HepG2 (cell line): ENCODE data around the gene NFATC2. TPM values are rescaled to one million over a fixed set of nuclear protein-coding genes. Genes with fewer than 3 reads are reported as not detected.

Experiments
- ETV5 ChIP-seq: IDR thresholded peaks from 2 replicates; pipeline ENCODE4 v1.6.1; 2018; ENCODE audit warnings: missing biosample characterization, missing genetic modification reagents, inconsistent platforms, borderline replicate concordance
- MYNN ChIP-seq: sonication (generic); formaldehyde crosslinking; IDR thresholded peaks from 2 replicates; pipeline ENCODE4 v1.4.0; 2020; ENCODE audit warnings: mild to moderate bottlenecking, low read depth, missing genetic modification reagents
- PRMT3 ChIP-seq: sonication (generic); formaldehyde crosslinking; IDR thresholded peaks from 2 replicates; pipeline ENCODE4 v1.8.1; 2022; ENCODE audit warnings: low read depth, mild to moderate bottlenecking, moderate library complexity, missing genetic modification reagents, borderline replicate concordance
- SAP130 ChIP-seq: IDR thresholded peaks from 2 replicates; pipeline ENCODE4 v1.6.1; 2016; ENCODE audit warnings: low read depth
- SP2 ChIP-seq: sonication (generic); formaldehyde crosslinking; IDR thresholded peaks from 2 replicates; pipeline ENCODE4 v1.5.1; 2020; ENCODE audit warnings: mild to moderate bottlenecking, missing genetic modification reagents
- TAF15 ChIP-seq: fragments of 200-400 bp; formaldehyde crosslinking; IDR thresholded peaks from one replicate; pipeline ENCODE4 v1.6.1; 2018; ENCODE audit warnings: mild to moderate bottlenecking, low read depth, low read length; ENCODE audit not compliant: poor library complexity, severe bottlenecking
- ZMYM3 ChIP-seq: sonication (generic); formaldehyde crosslinking; IDR thresholded peaks from 2 replicates; pipeline ENCODE4 v1.5.1; 2020; ENCODE audit warnings: mild to moderate bottlenecking, missing genetic modification reagents
- ZNF180 ChIP-seq: sonication (generic); formaldehyde crosslinking; IDR thresholded peaks from 2 replicates; pipeline ENCODE4 v1.4.0; 2020; ENCODE audit warnings: low read depth, missing genetic modification reagents, borderline replicate concordance
- ZNF773 ChIP-seq: sonication (generic); formaldehyde crosslinking; IDR thresholded peaks from 2 replicates; pipeline ENCODE4 v1.4.0; 2020; ENCODE audit warnings: missing genetic modification reagents, borderline replicate concordance
- ZNF816 ChIP-seq: sonication (generic); formaldehyde crosslinking; IDR thresholded peaks from 2 replicates; pipeline ENCODE4 v1.8.0; 2022; ENCODE audit warnings: missing genetic modification reagents, mild to moderate bottlenecking, borderline replicate concordance
- polyA plus RNA-seq, 8 experiments: library from polyadenylated mRNA; depleted of rRNA in 3 of 8; stranded (reverse) in 7 of 8; unstranded in 1 of 8; fragments of >200 nt; fragmentation: Illumina TruSeq in 4 of 8; extraction: Trizol in 4 of 8; gene quantifications; 2 replicates each; pipeline versions ENCODE4 v1.2.1 to v1.2.3, GENCODE V29; 2011 to 2016; ENCODE audit warnings: low read depth in 4 of 8, missing spikeins in 1 of 8, mixed read lengths in 1 of 8; ENCODE audit not compliant: insufficient read depth in 1 of 8
- total RNA-seq, 5 experiments: library from RNA; depleted of rRNA; stranded (reverse); fragments of >200 nt; fragmentation: Illumina TruSeq; extraction: Trizol; gene quantifications; 2 replicates each; pipeline ENCODE4 v1.2.3, GENCODE V29; 2016; ENCODE audit warnings: low read depth in 1 of 5
- TF ChIP-seq, protein P1 (sequence below): sonication (generic); formaldehyde crosslinking; IDR thresholded peaks from 2 replicates; pipeline ENCODE4 v1.8.1; 2023; ENCODE audit warnings: mild to moderate bottlenecking, missing genetic modification reagents
- TF ChIP-seq, protein P2 (sequence below), 2 experiments: sonication (generic) in 1 of 2; formaldehyde crosslinking in 1 of 2; IDR thresholded peaks; 2 replicates each; pipeline versions ENCODE4 v1.6.1 to v1.9.0; 2014 to 2022; ENCODE audit warnings: antibody characterized with exemption in 1 of 2, borderline replicate concordance in 1 of 2, inconsistent platforms in 1 of 2, low read depth in 1 of 2, missing genetic modification reagents in 1 of 2
- TF ChIP-seq, protein P3 (sequence below): sonication (generic); formaldehyde crosslinking; IDR thresholded peaks from 2 replicates; pipeline ENCODE4 v1.5.0; 2020; ENCODE audit warnings: mild to moderate bottlenecking, missing genetic modification reagents
- TF ChIP-seq, protein P4 (sequence below): sonication (generic); formaldehyde crosslinking; IDR thresholded peaks from 2 replicates; pipeline ENCODE4 v1.4.0; 2020; ENCODE audit warnings: mild to moderate bottlenecking, missing genetic modification reagents, borderline replicate concordance

NFATC2 gene
- total and polyA plus RNA-seq, 2 of the 13 experiments (the other 11 are each of a cell fraction or from before 2014, with no cell fraction given), result 1.9 to 3.3 TPM

DNA sequence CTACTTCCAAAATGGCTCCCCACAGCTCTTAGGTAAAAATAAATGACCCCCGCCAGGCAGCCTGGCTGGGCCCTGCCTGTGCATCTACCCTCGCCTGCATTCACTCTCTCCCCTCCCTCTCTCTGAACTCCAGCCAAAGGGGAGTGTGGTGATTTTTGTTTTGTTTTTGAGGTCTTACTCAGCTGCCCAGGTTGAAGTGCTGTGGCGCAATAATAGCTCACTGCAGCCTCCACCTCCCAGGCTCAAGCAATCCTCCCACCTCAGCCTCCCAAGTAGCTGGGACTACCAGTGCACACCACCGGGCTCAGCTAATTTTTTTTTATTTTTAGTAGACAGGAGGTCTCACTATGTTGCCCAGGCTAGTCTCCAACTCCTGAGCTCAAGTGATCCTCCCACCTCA is 15.8 kb downstream of the NFATC2 start (continued):
- TF ChIP-seq, protein P1, sequence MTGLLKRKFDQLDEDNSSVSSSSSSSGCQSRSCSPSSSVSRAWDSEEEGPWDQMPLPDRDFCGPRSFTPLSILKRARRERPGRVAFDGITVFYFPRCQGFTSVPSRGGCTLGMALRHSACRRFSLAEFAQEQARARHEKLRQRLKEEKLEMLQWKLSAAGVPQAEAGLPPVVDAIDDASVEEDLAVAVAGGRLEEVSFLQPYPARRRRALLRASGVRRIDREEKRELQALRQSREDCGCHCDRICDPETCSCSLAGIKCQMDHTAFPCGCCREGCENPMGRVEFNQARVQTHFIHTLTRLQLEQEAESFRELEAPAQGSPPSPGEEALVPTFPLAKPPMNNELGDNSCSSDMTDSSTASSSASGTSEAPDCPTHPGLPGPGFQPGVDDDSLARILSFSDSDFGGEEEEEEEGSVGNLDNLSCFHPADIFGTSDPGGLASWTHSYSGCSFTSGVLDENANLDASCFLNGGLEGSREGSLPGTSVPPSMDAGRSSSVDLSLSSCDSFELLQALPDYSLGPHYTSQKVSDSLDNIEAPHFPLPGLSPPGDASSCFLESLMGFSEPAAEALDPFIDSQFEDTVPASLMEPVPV (CRISPR knock-in tag), result no peak
- TF ChIP-seq TAF15, result no peak
- TF ChIP-seq, protein P2, sequence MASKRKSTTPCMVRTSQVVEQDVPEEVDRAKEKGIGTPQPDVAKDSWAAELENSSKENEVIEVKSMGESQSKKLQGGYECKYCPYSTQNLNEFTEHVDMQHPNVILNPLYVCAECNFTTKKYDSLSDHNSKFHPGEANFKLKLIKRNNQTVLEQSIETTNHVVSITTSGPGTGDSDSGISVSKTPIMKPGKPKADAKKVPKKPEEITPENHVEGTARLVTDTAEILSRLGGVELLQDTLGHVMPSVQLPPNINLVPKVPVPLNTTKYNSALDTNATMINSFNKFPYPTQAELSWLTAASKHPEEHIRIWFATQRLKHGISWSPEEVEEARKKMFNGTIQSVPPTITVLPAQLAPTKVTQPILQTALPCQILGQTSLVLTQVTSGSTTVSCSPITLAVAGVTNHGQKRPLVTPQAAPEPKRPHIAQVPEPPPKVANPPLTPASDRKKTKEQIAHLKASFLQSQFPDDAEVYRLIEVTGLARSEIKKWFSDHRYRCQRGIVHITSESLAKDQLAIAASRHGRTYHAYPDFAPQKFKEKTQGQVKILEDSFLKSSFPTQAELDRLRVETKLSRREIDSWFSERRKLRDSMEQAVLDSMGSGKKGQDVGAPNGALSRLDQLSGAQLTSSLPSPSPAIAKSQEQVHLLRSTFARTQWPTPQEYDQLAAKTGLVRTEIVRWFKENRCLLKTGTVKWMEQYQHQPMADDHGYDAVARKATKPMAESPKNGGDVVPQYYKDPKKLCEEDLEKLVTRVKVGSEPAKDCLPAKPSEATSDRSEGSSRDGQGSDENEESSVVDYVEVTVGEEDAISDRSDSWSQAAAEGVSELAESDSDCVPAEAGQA (IDR thresholded peaks at IDR 0.05; ENCODE audit: low read depth), result no peak
- TF ChIP-seq, protein P2 (CRISPR knock-in tag; IDR thresholded peaks at IDR 0.05; ENCODE audit: borderline replicate concordance), result no peak
- TF ChIP-seq, protein P3, sequence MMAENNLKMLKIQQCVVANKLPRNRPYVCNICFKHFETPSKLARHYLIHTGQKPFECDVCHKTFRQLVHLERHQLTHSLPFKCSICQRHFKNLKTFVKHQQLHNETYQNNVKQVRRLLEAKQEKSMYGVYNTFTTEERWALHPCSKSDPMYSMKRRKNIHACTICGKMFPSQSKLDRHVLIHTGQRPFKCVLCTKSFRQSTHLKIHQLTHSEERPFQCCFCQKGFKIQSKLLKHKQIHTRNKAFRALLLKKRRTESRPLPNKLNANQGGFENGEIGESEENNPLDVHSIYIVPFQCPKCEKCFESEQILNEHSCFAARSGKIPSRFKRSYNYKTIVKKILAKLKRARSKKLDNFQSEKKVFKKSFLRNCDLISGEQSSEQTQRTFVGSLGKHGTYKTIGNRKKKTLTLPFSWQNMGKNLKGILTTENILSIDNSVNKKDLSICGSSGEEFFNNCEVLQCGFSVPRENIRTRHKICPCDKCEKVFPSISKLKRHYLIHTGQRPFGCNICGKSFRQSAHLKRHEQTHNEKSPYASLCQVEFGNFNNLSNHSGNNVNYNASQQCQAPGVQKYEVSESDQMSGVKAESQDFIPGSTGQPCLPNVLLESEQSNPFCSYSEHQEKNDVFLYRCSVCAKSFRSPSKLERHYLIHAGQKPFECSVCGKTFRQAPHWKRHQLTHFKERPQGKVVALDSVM (CRISPR knock-in tag), result peak; percentile 91
- TF ChIP-seq ZNF180, result no peak
- TF ChIP-seq PRMT3 (CRISPR knock-in tag), result no peak
- TF ChIP-seq, protein P4, sequence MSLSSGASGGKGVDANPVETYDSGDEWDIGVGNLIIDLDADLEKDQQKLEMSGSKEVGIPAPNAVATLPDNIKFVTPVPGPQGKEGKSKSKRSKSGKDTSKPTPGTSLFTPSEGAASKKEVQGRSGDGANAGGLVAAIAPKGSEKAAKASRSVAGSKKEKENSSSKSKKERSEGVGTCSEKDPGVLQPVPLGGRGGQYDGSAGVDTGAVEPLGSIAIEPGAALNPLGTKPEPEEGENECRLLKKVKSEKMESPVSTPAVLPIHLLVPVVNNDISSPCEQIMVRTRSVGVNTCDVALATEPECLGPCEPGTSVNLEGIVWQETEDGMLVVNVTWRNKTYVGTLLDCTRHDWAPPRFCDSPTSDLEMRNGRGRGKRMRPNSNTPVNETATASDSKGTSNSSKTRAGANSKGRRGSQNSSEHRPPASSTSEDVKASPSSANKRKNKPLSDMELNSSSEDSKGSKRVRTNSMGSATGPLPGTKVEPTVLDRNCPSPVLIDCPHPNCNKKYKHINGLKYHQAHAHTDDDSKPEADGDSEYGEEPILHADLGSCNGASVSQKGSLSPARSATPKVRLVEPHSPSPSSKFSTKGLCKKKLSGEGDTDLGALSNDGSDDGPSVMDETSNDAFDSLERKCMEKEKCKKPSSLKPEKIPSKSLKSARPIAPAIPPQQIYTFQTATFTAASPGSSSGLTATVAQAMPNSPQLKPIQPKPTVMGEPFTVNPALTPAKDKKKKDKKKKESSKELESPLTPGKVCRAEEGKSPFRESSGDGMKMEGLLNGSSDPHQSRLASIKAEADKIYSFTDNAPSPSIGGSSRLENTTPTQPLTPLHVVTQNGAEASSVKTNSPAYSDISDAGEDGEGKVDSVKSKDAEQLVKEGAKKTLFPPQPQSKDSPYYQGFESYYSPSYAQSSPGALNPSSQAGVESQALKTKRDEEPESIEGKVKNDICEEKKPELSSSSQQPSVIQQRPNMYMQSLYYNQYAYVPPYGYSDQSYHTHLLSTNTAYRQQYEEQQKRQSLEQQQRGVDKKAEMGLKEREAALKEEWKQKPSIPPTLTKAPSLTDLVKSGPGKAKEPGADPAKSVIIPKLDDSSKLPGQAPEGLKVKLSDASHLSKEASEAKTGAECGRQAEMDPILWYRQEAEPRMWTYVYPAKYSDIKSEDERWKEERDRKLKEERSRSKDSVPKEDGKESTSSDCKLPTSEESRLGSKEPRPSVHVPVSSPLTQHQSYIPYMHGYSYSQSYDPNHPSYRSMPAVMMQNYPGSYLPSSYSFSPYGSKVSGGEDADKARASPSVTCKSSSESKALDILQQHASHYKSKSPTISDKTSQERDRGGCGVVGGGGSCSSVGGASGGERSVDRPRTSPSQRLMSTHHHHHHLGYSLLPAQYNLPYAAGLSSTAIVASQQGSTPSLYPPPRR (CRISPR knock-in tag), result no peak
- no peak for TF ChIP-seq SAP130 (CRISPR knock-in tag)
- TF ChIP-seq SP2 (CRISPR knock-in tag), result no peak
- TF ChIP-seq ZMYM3 (CRISPR knock-in tag), result no peak
- no peak for TF ChIP-seq ETV5 (CRISPR knock-in tag)
- TF ChIP-seq ZNF816 (CRISPR knock-in tag), result no peak
- no peak for TF ChIP-seq ZNF773
- TF ChIP-seq MYNN (CRISPR knock-in tag), result no peak
- TF ChIP-seq, all 625 proteins: peak for 3
